ENCODE measurements around the gene NKX6-2. TPM values are rescaled to one million over a fixed set of nuclear protein-coding genes. Genes with fewer than 3 reads are reported as not detected.

NKX6-2 gene
- total and polyA plus RNA-seq, 10 of the 15 experiments (the other 5 are each of a cell fraction or from before 2014, with no cell fraction given), result 0.45 to 1.8 TPM; not detected in 8

DNA sequence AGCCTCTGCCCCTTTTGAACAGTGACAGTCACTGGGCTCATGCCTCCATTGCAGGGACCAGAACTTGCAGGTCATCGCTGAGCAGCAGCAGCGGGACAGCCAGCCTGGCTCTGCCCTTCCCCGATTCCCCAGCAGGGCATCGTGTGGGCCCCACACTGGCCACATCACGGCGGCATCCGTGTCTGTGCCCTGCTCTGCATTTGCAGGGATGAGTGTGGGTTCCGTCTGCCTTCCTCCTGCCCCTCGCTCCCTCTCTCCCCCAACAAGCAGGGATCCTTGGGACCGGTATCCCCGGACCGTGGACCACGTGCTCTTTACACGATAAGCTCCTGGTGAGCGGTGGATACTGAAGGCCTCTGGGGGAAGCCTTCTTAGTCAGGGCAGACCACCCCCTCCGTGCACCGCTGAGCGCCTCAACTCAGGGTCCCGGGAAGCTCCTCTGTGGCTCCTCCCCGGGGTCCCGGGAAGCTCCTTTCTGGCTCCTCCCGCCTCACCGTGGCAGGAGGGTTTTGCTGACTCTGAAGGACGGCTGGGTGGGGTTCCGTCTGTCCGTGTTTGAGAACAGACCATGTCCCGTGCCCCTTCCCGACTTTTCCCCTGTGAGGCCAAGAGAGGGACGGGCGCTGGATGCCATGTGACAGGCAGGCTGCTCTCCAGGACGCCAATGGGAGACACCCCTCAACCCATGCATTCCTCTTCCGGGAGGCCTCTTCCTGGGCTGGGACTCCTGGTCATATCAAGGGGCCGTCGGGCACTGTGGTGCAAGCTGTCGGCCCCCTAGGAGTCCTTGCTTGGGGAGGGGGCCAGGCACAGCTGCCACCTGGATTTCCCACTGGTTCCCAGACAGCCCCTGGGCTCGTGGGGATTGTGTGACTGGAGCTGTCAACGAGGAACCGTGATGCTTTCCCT is 23.5 kb upstream of the NKX6-2 start:
- intact Hi-C loops (cut with micrococcal nuclease; ENCODE audit: unreplicated experiment) (no loop called here), in situ Hi-C loops (cut with MboI) (no loop called here)
- no peak for FAIRE-seq
- no peak overlapping the region for H3K27ac ChIP-seq (ENCODE audit: control insufficient read depth, insufficient read depth)
- H3K36me3 ChIP-seq (ENCODE audit: control insufficient read depth in 2 of 2, insufficient read depth in 2 of 2, low read length in 1 of 2), result no peaks in the 10 kb centered on the region
- no peaks in the 10 kb centered on the region for H3K79me2 ChIP-seq (ENCODE audit: control insufficient read depth, insufficient read depth, low read length)
- H3K4me3 ChIP-seq, result no peak overlapping the region
- BruUV-seq (replicated peaks), result no TSS peak
- no peak for DNase-seq (ENCODE audit: low read depth, low spot score)
- CTCF ChIA-PET, result no interaction called here
- H3K27me3 ChIP-seq (replicated peaks in 1 of 2; ENCODE audit: control insufficient read depth in 2 of 2, insufficient read depth in 2 of 2, low read length in 1 of 2), result no peaks in the 10 kb centered on the region
- 54% methylated on average over 38 of the region's 38 CpGs for WGBS (ENCODE audit: insufficient coverage, insufficient replicate concordance, low lambda C conversion rate, missing lambda C conversion rate)
- H2AFZ ChIP-seq (ENCODE audit: control insufficient read depth, low read depth, low read length), result no peak overlapping the region
- SMC1A ChIA-PET (ENCODE audit: uncharacterized antibody, unreplicated experiment), result no interaction called here
- no peaks in the 10 kb centered on the region for H4K20me1 ChIP-seq (ENCODE audit: control insufficient read depth, insufficient read depth)
- H3K4me1 ChIP-seq (ENCODE audit: control insufficient read depth, insufficient read depth, low read length), result no peaks in the 10 kb centered on the region
- H3K9ac ChIP-seq (ENCODE audit: control insufficient read depth, insufficient read depth, low read length), result no peak overlapping the region
- no peak overlapping the region for H3K4me2 ChIP-seq (ENCODE audit: control insufficient read depth, insufficient read depth)
- TF ChIP-seq TARDBP (IDR thresholded peaks at IDR 0.05; ENCODE audit: borderline replicate concordance) (no peak), CTCF (IDR thresholded peaks at IDR 0.05 in 2 of 3, conservative IDR thresholded peaks at IDR 0.05 in 1 of 3; ENCODE audit: control insufficient read depth in 2 of 3, extremely low read depth in 1 of 3, insufficient read depth in 1 of 3, low read depth in 3 of 3, low read length in 3 of 3) (no peak), JUNB (IDR thresholded peaks at IDR 0.05) (no peak), PAX5 (IDR thresholded peaks at IDR 0.05; ENCODE audit: borderline replicate concordance, low read depth, low read length) (no peak), IRF4 (IDR thresholded peaks at IDR 0.05; ENCODE audit: low read depth, low read length) (no peak), NR2C1 (IDR thresholded peaks at IDR 0.05) (no peak), SMAD1 (IDR thresholded peaks at IDR 0.05; ENCODE audit: low read depth, partially characterized antibody) (no peak), NFIC (IDR thresholded peaks at IDR 0.05; ENCODE audit: low read depth, low read length) (no peak), RUNX3 (IDR thresholded peaks at IDR 0.05; ENCODE audit: low read length) (no peak), CEBPZ (IDR thresholded peaks at IDR 0.05; ENCODE audit: low read depth, low read length) (no peak), EGR1 (IDR thresholded peaks at IDR 0.05; ENCODE audit: borderline replicate concordance in 1 of 2, low read depth in 2 of 2, low read length in 2 of 2) (no peak), SIX5 (IDR thresholded peaks at IDR 0.05; ENCODE audit: low read depth, low read length, severe bottlenecking) (no peak), CHD2 (IDR thresholded peaks at IDR 0.05; ENCODE audit: borderline replicate concordance, low read depth, low read length) (no peak), TCF12 (IDR thresholded peaks at IDR 0.05; ENCODE audit: low read depth, low read length) (no peak), IKZF1 (conservative IDR thresholded peaks at IDR 0.05) (no peak), EZH2 (IDR thresholded peaks at IDR 0.05; ENCODE audit: borderline replicate concordance, control insufficient read depth, low read depth, low read length) (no peak), CBX3 (IDR thresholded peaks at IDR 0.05; ENCODE audit: borderline replicate concordance, low read depth) (no peak), NR2F1 (conservative IDR thresholded peaks at IDR 0.05) (no peak)
- TF ChIP-seq, protein P1, sequence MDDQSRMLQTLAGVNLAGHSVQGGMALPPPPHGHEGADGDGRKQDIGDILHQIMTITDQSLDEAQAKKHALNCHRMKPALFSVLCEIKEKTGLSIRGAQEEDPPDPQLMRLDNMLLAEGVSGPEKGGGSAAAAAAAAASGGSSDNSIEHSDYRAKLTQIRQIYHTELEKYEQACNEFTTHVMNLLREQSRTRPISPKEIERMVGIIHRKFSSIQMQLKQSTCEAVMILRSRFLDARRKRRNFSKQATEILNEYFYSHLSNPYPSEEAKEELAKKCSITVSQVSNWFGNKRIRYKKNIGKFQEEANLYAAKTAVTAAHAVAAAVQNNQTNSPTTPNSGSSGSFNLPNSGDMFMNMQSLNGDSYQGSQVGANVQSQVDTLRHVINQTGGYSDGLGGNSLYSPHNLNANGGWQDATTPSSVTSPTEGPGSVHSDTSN (IDR thresholded peaks at IDR 0.05; ENCODE audit: insufficient replicate concordance, low read depth, low read length), result no peak
- no peak for ATAC-seq
- H3K9me3 ChIP-seq (replicated peaks; ENCODE audit: control insufficient read depth, insufficient read depth, low read length), result no peaks in the 10 kb centered on the region; the same call in 2 of the 3 replicates
- POLR2A ChIA-PET, result no interaction called here
- RAD21 ChIA-PET (ENCODE audit: unreplicated experiment), result no interaction called here

All from GM12878 (cell line).